Measurements from ENCODE around the gene DTNBP1. TPM values are rescaled to one million over a fixed set of nuclear protein-coding genes. Genes with fewer than 3 reads are reported as not detected.

The DTNBP1 gene
- total and polyA plus RNA-seq, 2 of the 13 experiments (the other 11 are each of a cell fraction or from before 2014, with no cell fraction given): 6.6 to 19.1 TPM

GRCh38 chr6:15691250-15691869 is 28.5 kb upstream of the DTNBP1 start (continued):
- TF ChIP-seq, protein P1, sequence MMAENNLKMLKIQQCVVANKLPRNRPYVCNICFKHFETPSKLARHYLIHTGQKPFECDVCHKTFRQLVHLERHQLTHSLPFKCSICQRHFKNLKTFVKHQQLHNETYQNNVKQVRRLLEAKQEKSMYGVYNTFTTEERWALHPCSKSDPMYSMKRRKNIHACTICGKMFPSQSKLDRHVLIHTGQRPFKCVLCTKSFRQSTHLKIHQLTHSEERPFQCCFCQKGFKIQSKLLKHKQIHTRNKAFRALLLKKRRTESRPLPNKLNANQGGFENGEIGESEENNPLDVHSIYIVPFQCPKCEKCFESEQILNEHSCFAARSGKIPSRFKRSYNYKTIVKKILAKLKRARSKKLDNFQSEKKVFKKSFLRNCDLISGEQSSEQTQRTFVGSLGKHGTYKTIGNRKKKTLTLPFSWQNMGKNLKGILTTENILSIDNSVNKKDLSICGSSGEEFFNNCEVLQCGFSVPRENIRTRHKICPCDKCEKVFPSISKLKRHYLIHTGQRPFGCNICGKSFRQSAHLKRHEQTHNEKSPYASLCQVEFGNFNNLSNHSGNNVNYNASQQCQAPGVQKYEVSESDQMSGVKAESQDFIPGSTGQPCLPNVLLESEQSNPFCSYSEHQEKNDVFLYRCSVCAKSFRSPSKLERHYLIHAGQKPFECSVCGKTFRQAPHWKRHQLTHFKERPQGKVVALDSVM (CRISPR knock-in tag; IDR thresholded peaks at IDR 0.05): no peak
- TF ChIP-seq TAF1 (CRISPR knock-in tag; IDR thresholded peaks at IDR 0.05) (no peak), KDM5B (CRISPR knock-in tag; IDR thresholded peaks at IDR 0.05; ENCODE audit: borderline replicate concordance) (no peak), MEIS1 (CRISPR knock-in tag; IDR thresholded peaks at IDR 0.05; ENCODE audit: borderline replicate concordance) (peak; percentile 70; the same call in 1 of the 2 replicates), ZNF335 (CRISPR knock-in tag; IDR thresholded peaks at IDR 0.05) (0 out of 2 replicates have a peak, but pooled peaks have one; percentile 24), TBX2 (CRISPR knock-in tag; IDR thresholded peaks at IDR 0.05; ENCODE audit: borderline replicate concordance) (0 out of 2 replicates have a peak, but pooled peaks have one; percentile 26), ZC3H13 (CRISPR knock-in tag; IDR thresholded peaks at IDR 0.05) (no peak), SNAI1 (CRISPR knock-in tag; IDR thresholded peaks at IDR 0.05; ENCODE audit: borderline replicate concordance) (no peak), RNF2 (conservative IDR thresholded peaks at IDR 0.05; ENCODE audit: low read depth) (peak; percentile 66; the same call in 1 of the 2 replicates), ZNF451 (CRISPR knock-in tag; IDR thresholded peaks at IDR 0.05) (0 out of 2 replicates have a peak, but pooled peaks have one; percentile 56), ZBTB43 (CRISPR knock-in tag; conservative IDR thresholded peaks at IDR 0.05) (no peak), ZNF773 (CRISPR knock-in tag; IDR thresholded peaks at IDR 0.05; ENCODE audit: borderline replicate concordance) (no peak), CENPT (CRISPR knock-in tag; IDR thresholded peaks at IDR 0.05; ENCODE audit: low read depth) (no peak), SUZ12 (IDR thresholded peaks at IDR 0.05; ENCODE audit: low read depth, low read length) (0 out of 2 replicates have a peak, but pooled peaks have one; percentile 24), SPEN (CRISPR knock-in tag; IDR thresholded peaks at IDR 0.05; ENCODE audit: low read depth) (peak; percentile 58; the same call in 1 of the 2 replicates), HOXA9 (CRISPR knock-in tag; IDR thresholded peaks at IDR 0.05; ENCODE audit: borderline replicate concordance) (no peak), DBP (CRISPR knock-in tag; IDR thresholded peaks at IDR 0.05; ENCODE audit: not compliant biosample characterization) (no peak), TBX3 (IDR thresholded peaks at IDR 0.05; ENCODE audit: borderline replicate concordance) (no peak), HMGA1 (CRISPR knock-in tag; conservative IDR thresholded peaks at IDR 0.05) (no peak), KLF6 (CRISPR knock-in tag; IDR thresholded peaks at IDR 0.05) (peak; percentile 67; the same call in 1 of the 2 replicates), ZNF160 (CRISPR knock-in tag; IDR thresholded peaks at IDR 0.05) (no peak), GABPA (IDR thresholded peaks at IDR 0.05; ENCODE audit: low read depth, low read length) (no peak), GABPA (CRISPR knock-in tag; IDR thresholded peaks at IDR 0.05; ENCODE audit: low read depth) (no peak), ZNF816 (CRISPR knock-in tag; IDR thresholded peaks at IDR 0.05; ENCODE audit: borderline replicate concordance) (no peak), THYN1 (CRISPR knock-in tag; IDR thresholded peaks at IDR 0.05; ENCODE audit: borderline replicate concordance, low read depth) (no peak)

Data from HepG2 (cell line).